D721Med (cell line): ENCODE measurements around the gene DMAP1.
"Not testable (repeated sequence)": the region's sequence is repeated elsewhere in the genome, so short reads cannot be mapped to it uniquely, and the experiment has no call there.

Source experiments
- DNase-seq: peaks from one replicate; pipeline ENCODE4 v3.0.0; 2011; ENCODE audit warnings: low spot score; ENCODE audit not compliant: insufficient read length
- FAIRE-seq: peaks from 2 replicates; lab custom pipeline; 2011; peaks lifted over from hg19 to GRCh38; lab: Jason Lieb, UNC
- CTCF ChIP-seq: IDR thresholded peaks from 2 replicates; pipeline ENCODE4 v1.5.1; 2012; ENCODE audit warnings: mild to moderate bottlenecking, control low read depth; ENCODE audit not compliant: insufficient read depth; ENCODE audit errors: missing control alignments

Gene DMAP1

GRCh38 chr1:44213222-44214112 is at the start of gene DMAP1:
Gene DMAP1, plus strand, starts transcription at chr1:44213471. Its CDS starts 283 bp downstream, at chr1:44213754.
- FAIRE-seq (no peak), DNase-seq (no peak)
- TF ChIP-seq CTCF, result no peak

- DNase-seq (no peak), FAIRE-seq (no peak)
- TF ChIP-seq CTCF, result no peak
Observed at GRCh38 chr1:44168520-44169098, 44.7 kb upstream of the DMAP1 start.

- FAIRE-seq, result no peak
- DNase-seq, result no peak
- no peak for TF ChIP-seq CTCF
Observed at GRCh38 chr1:44170281-44170823, 42.9 kb upstream of the DMAP1 start.

GRCh38 chr1:44174630-44175029 is 38.6 kb upstream of the DMAP1 start:
- FAIRE-seq (no peak), DNase-seq (no peak)
- TF ChIP-seq CTCF, result no peak

GRCh38 chr1:44200336-44200735 is 12.9 kb upstream of the DMAP1 start:
- FAIRE-seq (no peak), DNase-seq (no peak)
- no peak for TF ChIP-seq CTCF

GRCh38 chr1:44206545-44206944 is 6.7 kb upstream of the DMAP1 start:
- FAIRE-seq, DNase-seq: not testable (repeated sequence)

- TF ChIP-seq CTCF, result no peak
- DNase-seq, result no peak
- FAIRE-seq, result no peak
Observed at GRCh38 chr1:44208226-44208625, 5.0 kb upstream of the DMAP1 start.
